ENCODE measurements around the gene MEF2D.

- no peak for TF ChIP-seq CTCF (IDR thresholded peaks at IDR 0.05; ENCODE audit: low read depth, low read length)
- no peak for TF ChIP-seq EZH2phosphoT487 (IDR thresholded peaks at IDR 0.05; ENCODE audit: low read depth)
Measured at GRCh38 chr1:156427957-156428356, 72.6 kb downstream of the MEF2D start.

Measured in OCI-LY3 (cell line).